HG03039 (cell line): ENCODE data around the gene SUZ12.
"Not testable (repeated sequence)": the region's sequence is repeated elsewhere in the genome, so short reads cannot be mapped to it uniquely, and the experiment has no call there.

Source experiments
- ATAC-seq: cut with Tn5 transposase; IDR thresholded peaks from one replicate; pipeline ENCODE4 v1.9.1; 2021; ENCODE audit warnings: mild to moderate bottlenecking, moderate library complexity; ENCODE audit not compliant: unreplicated experiment

The SUZ12 gene

DNA sequence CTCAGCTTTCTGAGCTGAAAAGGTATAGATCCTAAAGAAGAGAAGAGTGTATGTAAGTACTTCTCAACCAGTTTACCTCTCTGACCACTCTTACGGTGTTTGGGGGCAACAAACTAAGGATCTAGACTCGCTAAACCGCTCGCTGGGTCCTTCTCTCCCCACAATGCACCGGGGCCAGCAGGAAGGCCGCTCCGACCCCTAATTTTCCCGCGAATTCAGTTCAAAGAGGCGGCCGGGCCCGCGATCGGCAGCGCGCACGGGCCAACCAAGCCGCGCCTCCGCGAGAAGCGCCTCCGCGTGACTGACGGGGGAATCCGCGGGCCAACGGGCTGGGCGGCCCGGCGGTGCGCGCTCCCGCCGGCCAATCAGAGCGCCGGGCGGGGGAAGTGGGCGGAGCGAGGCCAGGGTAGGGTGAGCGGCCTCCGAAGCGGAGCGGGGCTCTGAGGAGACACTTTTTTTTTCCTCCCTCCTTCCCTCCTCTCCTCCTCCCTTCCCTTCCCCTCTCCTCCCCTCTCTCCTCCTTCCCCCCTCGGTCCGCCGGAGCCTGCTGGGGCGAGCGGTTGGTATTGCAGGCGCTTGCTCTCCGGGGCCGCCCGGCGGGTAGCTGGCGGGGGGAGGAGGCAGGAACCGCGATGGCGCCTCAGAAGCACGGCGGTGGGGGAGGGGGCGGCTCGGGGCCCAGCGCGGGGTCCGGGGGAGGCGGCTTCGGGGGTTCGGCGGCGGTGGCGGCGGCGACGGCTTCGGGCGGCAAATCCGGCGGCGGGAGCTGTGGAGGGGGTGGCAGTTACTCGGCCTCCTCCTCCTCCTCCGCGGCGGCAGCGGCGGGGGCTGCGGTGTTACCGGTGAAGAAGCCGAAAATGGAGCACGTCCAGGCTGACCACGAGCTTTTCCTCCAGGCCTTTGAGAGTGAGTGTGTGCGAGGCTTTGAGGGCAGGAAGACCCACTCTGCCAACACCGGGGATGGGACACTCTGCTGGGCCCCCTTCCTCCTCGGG is at the start of gene SUZ12:
Gene SUZ12, plus strand, starts transcription at position 393 of the 995 bp plus-strand sequence. Its CDS starts 240 bp downstream, at position 633.
- peak; percentile 91 for ATAC-seq

- ATAC-seq = no peak
Measured at GRCh38 chr17:31888124-31888523, 48.7 kb upstream of the SUZ12 start.

GRCh38 chr17:31900877-31901276 is 35.9 kb upstream of the SUZ12 start:
- ATAC-seq = no peak

GRCh38 chr17:31902693-31903092 is 34.1 kb upstream of the SUZ12 start:
- ATAC-seq = no peak

DNA sequence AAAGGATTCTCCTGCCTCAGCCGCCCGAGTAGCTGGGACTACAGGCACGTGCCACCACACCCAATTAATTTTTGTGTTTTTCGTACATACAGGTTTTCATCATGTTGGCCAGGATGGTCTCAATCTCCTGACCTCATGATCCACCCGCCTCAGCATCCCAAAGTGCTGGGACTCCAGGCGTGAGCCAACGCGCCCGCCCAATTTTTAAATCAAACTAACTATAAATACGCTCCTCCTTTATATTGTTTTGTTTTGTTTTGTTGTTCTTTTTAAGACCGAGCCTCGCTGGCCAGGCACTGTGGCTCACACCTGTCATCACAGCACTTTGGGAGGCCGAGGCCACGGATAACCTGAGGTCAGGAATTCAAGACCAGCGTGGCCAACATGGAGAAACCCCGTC is 33.4 kb upstream of the SUZ12 start:
- ATAC-seq = no peak

DNA sequence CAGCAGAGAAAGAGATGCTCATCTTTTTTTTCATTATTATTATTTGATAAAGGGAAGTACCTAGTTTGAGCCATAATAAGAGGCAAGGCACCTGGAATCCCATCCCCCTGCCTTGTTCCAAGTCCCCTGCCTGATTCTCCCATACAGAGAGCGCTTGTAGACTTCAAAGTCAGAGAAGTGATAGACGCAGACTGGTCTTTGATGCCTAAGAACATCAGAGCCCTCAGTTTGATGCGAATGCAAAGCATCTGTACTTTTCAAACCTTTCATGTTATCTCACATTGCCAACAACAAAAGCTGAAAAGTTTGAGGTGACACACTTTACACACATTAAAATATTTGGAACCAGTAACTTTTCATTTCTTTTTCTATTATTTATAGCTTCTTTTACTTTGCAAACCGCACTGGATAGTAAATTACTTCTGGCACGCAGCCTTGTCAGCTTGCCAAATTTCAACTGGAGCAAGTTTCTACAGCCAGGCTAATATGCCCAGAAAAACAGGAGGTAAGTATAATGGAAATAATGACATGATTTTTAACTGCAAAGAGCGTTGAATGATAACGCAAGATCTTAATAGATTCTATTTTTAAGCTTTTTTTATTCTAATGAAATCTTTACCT is 29.4 kb upstream of the SUZ12 start:
- ATAC-seq = no peak

DNA sequence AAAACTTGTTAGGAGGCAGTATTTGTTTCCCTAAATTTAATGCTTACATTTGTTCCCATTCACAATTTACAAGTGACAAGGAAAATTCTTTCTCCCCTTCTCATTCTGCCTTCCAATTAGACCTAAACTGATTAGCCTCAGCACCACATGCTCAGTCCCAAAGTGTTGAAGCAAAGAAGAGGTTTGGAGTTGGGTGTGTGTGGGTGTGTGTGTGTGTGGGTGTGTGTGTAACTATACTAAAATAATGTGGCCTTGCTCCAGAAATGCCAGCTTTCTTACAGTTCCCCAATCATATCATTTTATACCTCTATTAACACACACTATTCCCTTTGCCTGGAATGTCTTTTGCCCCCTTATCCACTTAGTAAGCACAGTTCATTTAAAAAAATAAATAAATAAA is 28.4 kb upstream of the SUZ12 start:
- ATAC-seq = no peak

GRCh38 chr17:31912705-31913104 is 24.1 kb upstream of the SUZ12 start:
- not testable (repeated sequence) for ATAC-seq

GRCh38 chr17:31915456-31916100 is 21.2 kb upstream of the SUZ12 start:
- ATAC-seq = no peak

DNA sequence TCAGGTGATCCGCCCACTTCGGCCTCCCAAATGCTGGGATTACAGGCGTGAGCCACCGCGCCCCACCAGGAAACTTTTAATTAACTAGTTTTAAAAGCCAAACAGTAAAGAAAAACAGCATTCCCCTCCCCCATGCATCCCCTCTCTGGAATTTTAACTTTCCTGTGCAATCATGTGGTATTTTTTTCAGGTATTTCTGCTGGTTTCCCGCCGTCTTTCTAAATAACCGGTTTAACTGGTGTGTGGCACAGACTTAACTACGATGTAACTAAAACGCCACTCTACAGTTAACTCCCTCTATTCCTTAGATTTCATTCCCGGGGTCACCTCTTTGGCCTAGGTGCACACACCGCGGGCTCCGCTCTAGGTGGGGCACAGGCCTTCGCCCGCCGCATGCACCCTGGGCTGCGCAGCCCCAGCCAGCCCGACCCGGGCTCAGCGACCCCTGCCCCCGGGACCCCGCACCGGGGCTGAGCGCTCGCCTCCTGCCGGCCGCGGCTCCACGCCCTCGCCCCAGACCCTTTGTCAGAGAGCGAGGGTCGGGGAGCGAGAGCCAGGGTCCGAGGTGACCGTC is 20.2 kb upstream of the SUZ12 start:
- ATAC-seq = no peak

DNA sequence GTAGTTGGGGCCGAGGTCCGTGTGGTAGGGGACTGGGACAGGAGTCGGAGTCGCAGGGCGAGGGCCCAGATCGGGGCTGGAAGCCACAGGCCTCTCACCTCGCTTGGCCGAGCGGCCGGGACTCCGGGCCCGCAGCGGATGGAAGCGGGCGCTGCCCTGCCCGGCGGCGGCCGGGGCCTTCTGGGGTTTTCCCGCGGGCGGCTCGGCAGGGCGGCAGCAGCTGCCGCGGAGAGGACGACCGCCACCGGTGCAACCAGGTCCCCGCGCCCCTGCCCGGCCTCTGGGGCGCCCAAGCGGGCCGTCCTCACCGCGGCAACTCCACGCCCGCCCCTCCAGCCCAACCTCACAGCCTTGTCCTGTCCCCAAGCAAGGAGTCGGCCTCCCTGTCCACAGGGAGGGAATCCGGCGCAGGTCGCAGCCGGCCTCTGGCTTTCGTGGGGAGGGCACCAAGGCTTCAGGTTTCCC is 19.7 kb upstream of the SUZ12 start:
- ATAC-seq = no peak

GRCh38 chr17:31917721-31918120 is 19.1 kb upstream of the SUZ12 start:
- ATAC-seq = not testable (repeated sequence)

- no peak for ATAC-seq
Measured at GRCh38 chr17:31918701-31919128, 18.1 kb upstream of the SUZ12 start.

GRCh38 chr17:31919802-31920525 is 16.8 kb upstream of the SUZ12 start:
- ATAC-seq = no peak

- no peak for ATAC-seq
Measured at GRCh38 chr17:31926100-31926729, 10.6 kb upstream of the SUZ12 start.

- ATAC-seq = no peak
Measured at GRCh38 chr17:31931756-31932155, 5.1 kb upstream of the SUZ12 start.

- no peak for ATAC-seq
Measured at GRCh38 chr17:31935512-31935911, 1.3 kb upstream of the SUZ12 start.

DNA sequence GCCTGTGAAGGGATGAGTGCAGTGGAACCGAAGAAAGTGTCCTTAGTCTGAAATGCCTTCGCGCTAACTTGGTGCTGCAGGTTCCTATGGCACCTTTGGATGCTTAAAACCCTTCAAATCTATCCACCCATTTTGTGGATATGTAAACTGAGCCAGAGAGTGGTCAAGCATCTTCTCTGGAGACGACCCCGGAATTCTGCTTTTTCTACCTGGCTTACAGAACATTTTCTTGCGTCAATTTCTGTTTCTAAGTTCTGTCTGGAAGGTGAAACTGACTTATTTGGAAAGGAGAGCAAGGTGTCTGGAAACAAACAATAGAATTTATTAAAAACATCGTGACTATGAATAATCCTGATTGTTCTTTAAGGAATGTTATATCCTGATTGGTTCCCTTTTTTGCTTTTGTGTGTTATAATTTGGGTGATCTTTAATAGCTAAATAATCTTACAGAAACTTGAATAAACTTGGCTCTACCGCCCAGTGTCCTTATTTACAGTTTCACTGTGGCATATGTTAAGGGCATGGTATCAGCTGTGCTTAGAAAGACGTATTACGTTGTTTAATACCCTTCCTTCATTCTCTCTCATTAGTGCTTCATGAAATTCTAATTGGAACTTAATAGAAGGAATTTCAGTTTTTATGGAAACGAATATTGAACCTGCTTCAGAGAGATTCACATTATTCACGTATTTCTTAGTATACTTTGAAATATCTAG is 1.3 kb downstream of the SUZ12 start:
- not testable (repeated sequence) for ATAC-seq

DNA sequence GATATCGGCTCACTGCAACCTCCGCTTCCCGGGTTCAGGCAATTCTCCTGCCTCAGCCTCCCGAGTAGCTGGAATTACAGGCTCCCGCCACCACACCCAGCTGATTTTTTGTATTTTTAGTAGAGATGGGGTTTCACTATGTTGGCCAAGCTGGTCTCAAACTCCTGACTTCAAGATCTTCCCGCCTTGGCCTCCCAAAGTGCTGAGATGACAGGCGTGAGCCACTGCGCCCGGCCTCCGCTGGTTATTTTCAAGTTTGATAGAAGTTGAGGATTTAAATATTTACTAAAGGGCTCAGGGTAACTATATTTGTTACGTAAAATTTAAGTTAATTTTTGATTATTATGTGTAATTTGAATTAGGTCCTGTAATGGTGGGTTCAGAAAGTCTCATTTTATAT is 5.1 kb downstream of the SUZ12 start:
- ATAC-seq = not testable (repeated sequence)
